Medulla oblongata (tissue), 1 donor: ENCODE results near the gene HEATR9.

Source experiments
- DNase-seq: peaks from one replicate; pipeline ENCODE4 v3.0.0-alpha.2; 2015; ENCODE audit errors: extremely low spot score

Gene HEATR9

GRCh38 chr17:35895636-35896587 lies 27.2 kb upstream of the HEATR9 start:
- DNase-seq: peak; percentile 6

GRCh38 chr17:35894206-35894605 lies 25.5 kb upstream of the HEATR9 start:
- no peak for DNase-seq

GRCh38 chr17:35893751-35894150 lies 25.1 kb upstream of the HEATR9 start:
- DNase-seq: no peak

- DNase-seq: no peak
Observed at GRCh38 chr17:35892091-35893035, 23.7 kb upstream of the HEATR9 start.

GRCh38 chr17:35891269-35891668 lies 22.6 kb upstream of the HEATR9 start:
- DNase-seq: no peak

GRCh38 chr17:35890774-35891155 lies 22.1 kb upstream of the HEATR9 start:
- DNase-seq: no peak

GRCh38 chr17:35889818-35890773 lies 21.4 kb upstream of the HEATR9 start:
- DNase-seq: peak; percentile 27

- no peak for DNase-seq
Observed at GRCh38 chr17:35889241-35889640, 20.6 kb upstream of the HEATR9 start.

- no peak for DNase-seq
Observed at GRCh38 chr17:35879773-35880654, 11.3 kb upstream of the HEATR9 start, which contains the start of gene CCL5. Gene CCL5 (minus strand): TSS chr17:35880360.

- DNase-seq: no peak
Observed at GRCh38 chr17:35878361-35878760, 9.7 kb upstream of the HEATR9 start.

- no peak for DNase-seq
Observed at GRCh38 chr17:35877345-35878029, 8.8 kb upstream of the HEATR9 start.

GRCh38 chr17:35876534-35876933 lies 7.8 kb upstream of the HEATR9 start:
- DNase-seq: no peak

- no peak for DNase-seq
Observed at GRCh38 chr17:35875800-35876139, 7.1 kb upstream of the HEATR9 start.

- DNase-seq: no peak
Observed at GRCh38 chr17:35875072-35875799, 6.5 kb upstream of the HEATR9 start.

- no peak for DNase-seq
Observed at GRCh38 chr17:35872196-35872980, 3.7 kb upstream of the HEATR9 start.

GRCh38 chr17:35870906-35871819 lies 2.5 kb upstream of the HEATR9 start:
- peak; percentile 20 for DNase-seq

GRCh38 chr17:35867574-35867973 lies 1.1 kb downstream of the HEATR9 start:
- no peak for DNase-seq
